Liver (tissue), 3 donors: ENCODE results near the gene CLN6.

Source experiments
- ATF3 ChIP-seq: IDR thresholded peaks from 2 replicates; pipeline ENCODE4 v1.6.1; 2016; ENCODE audit warnings: antibody characterized with exemption
- CTCF ChIP-seq: fragments of 150-350 bp; IDR thresholded peaks from 2 replicates; pipeline ENCODE4 v1.5.1; 2017; ENCODE audit warnings: improper control_type of control experiment, low read depth, low read length; ENCODE audit not compliant: missing input control
- FOXA1 ChIP-seq: IDR thresholded peaks from 2 replicates; pipeline ENCODE4 v1.6.1; 2016; ENCODE audit warnings: antibody characterized with exemption
- JUND ChIP-seq, 2 donors: IDR thresholded peaks; 2 replicates each; pipeline ENCODE4 v1.6.1; 2016; ENCODE audit warnings: antibody characterized with exemption in 2 of 2
- MAX ChIP-seq: IDR thresholded peaks from 2 replicates; pipeline ENCODE4 v1.6.1; 2016; ENCODE audit warnings: antibody characterized with exemption
- TAF1 ChIP-seq: conservative IDR thresholded peaks from 2 replicates; pipeline ENCODE4 v1.6.1; 2016; ENCODE audit warnings: antibody characterized with exemption, mild to moderate bottlenecking
- YY1 ChIP-seq: IDR thresholded peaks from 2 replicates; pipeline ENCODE4 v1.6.1; 2016; ENCODE audit warnings: antibody characterized with exemption, mild to moderate bottlenecking
- ZBTB33 ChIP-seq: IDR thresholded peaks from 2 replicates; pipeline ENCODE4 v1.6.1; 2016; ENCODE audit warnings: antibody characterized with exemption
- donor health status: healthy.
- donor health status: healthy.

DNA sequence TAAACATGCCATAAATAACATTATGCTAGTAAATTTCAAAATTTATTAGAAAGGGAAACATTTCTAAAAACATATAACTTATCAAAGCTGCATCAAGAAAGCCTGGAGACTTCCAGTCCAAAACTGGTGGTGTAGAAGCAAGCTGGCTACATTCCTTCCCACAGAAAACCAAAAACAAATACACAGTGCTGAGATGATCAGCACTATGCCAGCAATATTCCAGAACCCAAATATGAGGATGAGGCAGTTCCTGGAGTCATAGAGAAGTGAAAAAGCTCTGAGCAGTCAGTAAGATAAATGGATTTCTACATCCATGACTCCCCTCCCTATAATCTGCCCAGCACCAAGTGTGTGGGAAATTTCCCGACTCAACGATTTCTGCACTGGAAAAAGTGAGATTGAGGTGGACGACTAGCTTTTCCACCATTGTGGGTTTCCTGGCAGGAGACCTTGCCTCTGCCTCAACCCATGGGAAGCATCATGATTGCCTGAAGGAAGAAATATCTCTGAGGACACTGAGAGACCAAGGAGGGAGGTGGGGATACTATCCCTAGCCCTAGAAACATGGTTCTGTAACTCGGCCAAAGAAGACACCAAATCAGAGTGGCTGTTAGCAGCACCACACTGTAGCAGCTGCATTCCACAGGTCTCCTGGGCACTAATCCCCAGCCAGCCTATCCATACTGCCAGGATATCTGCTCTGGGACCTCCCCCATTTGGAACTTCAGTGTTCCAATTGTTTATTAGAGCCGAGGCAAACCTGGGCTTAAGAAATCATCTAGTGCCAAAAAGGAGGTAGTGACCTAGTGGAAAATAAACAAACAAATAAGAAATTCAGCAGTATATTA, 11.8 kb upstream of the CLN6 start:
- TF ChIP-seq CTCF (no peak), MAX (no peak), ATF3 (no peak), YY1 (no peak), TAF1 (no peak), FOXA1 (no peak), JUND (IDR thresholded peaks at IDR 0.05) (no peak), ZBTB33 (no peak)
